Measurements from ENCODE around the gene ARSJ. TPM values are rescaled to one million over a fixed set of nuclear protein-coding genes. Genes with fewer than 3 reads are reported as not detected.

ARSJ gene
- total RNA-seq, 1 donor from 2014 or later: 11.2 TPM

DNA sequence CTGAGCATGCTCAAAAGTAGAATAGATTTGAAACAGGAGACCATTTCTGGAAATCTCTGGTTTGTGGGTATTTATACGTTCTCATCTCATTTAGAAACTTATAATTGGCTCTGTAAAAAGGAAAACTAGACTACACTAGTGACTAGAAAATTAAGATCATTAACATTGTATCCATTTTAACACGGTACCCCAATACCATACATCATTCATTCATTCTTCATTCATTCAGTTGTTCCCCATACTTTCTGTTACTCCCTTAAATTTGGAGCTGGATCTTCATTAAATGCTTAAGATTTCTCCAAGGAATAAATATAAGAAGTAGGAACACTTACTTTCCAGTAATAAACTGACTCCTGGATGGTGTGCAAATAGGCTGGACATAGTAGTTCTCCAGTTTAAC, 1.3 kb downstream of the ARSJ start:
- Mint-ChIP-seq H3K4me1 (ENCODE audit: unreplicated experiment) (peaks cover 30% of the 10 kb centered on the region), H3K4me3 (ENCODE audit: unreplicated experiment) (peak overlapping the region; percentile 98), H3K9me3 (ENCODE audit: unreplicated experiment) (no peaks in the 10 kb centered on the region), H3K36me3 (ENCODE audit: low read depth, unreplicated experiment) (no peaks in the 10 kb centered on the region), H3K27ac (ENCODE audit: unreplicated experiment) (no peak overlapping the region), H3K27me3 (ENCODE audit: unreplicated experiment) (peaks cover 5% of the 10 kb centered on the region)
- TF ChIP-seq CTCF (IDR thresholded peaks at IDR 0.05; ENCODE audit: unreplicated experiment): no peak
- DNase-seq (ENCODE audit: low spot score): no peak

- no peak for TF ChIP-seq CTCF (IDR thresholded peaks at IDR 0.05; ENCODE audit: unreplicated experiment)
- peak overlapping the region; percentile 98 for H3K4me3 Mint-ChIP-seq (ENCODE audit: unreplicated experiment)
- H3K36me3 Mint-ChIP-seq (ENCODE audit: low read depth, unreplicated experiment): no peaks in the 10 kb centered on the region
- H3K9me3 Mint-ChIP-seq (ENCODE audit: unreplicated experiment): no peaks in the 10 kb centered on the region
- DNase-seq (ENCODE audit: low spot score): no peak
- peaks cover 26% of the 10 kb centered on the region for H3K4me1 Mint-ChIP-seq (ENCODE audit: unreplicated experiment)
- H3K27ac Mint-ChIP-seq (ENCODE audit: unreplicated experiment): no peak overlapping the region
- peaks cover 5% of the 10 kb centered on the region for H3K27me3 Mint-ChIP-seq (ENCODE audit: unreplicated experiment)
Measured at GRCh38 chr4:113977526-113977855, 2.0 kb downstream of the ARSJ start.

DNA sequence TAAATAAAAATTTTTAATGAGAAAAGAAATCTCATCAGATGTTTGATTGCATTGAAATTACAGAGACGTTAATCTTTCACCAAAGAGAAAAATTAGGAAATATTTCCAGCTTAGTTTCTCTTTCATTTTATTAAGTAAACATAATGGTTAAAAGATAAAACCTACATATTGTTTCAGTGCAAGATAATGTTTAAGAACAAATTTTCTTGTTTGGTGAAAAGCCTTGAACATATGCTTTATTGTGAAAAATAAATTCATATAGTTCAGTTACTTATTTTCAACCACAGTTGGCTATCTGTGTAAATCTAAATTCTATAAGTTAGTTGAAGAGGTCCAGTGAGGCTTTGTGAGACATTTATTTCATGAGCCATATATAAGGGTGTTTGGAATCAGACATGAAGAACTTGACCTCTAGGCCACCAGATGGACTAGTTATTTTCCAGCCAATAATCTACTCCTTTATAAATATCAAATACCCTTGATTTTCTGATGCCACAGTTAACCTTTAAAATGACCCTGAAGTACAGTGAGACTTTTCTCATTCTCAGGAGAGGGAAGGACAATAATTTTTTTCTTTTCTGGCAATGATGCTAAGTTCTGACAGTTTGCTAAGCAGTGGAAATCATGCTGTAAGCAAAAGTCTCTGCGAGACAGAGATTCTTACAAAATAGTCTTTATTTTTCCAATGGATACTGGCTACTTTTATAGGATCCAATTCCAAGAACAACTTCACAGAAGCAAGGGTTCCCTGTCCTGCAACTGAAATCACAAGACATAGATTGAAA, 2.5 kb downstream of the ARSJ start:
- no peaks in the 10 kb centered on the region for H3K9me3 Mint-ChIP-seq (ENCODE audit: unreplicated experiment)
- H3K4me3 Mint-ChIP-seq (ENCODE audit: unreplicated experiment): peak overlapping the region; percentile 78
- no peaks in the 10 kb centered on the region for H3K36me3 Mint-ChIP-seq (ENCODE audit: low read depth, unreplicated experiment)
- no peak for DNase-seq (ENCODE audit: low spot score)
- no peak for TF ChIP-seq CTCF (IDR thresholded peaks at IDR 0.05; ENCODE audit: unreplicated experiment)
- H3K27ac Mint-ChIP-seq (ENCODE audit: unreplicated experiment): no peak overlapping the region
- peaks cover 26% of the 10 kb centered on the region for H3K4me1 Mint-ChIP-seq (ENCODE audit: unreplicated experiment)
- peaks cover 5% of the 10 kb centered on the region for H3K27me3 Mint-ChIP-seq (ENCODE audit: unreplicated experiment)

DNA sequence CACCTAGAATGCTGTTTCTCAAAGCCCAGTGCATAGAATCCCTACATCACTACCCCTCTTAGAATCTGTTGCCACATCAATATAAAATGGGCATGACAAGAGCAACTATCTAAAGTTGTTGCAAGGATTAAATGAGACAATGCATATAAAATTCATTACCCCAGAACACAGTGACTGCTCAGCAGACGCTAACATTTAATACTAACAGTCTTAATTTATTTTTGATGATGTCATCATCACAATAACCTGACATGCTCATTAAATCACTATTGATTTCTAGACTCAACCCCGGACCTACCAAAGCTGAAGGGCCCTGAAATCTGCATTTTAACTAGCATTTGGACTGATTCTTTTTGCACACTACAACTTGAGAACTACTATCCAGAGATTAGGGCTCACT, 3.9 kb downstream of the ARSJ start:
- Mint-ChIP-seq H3K9me3 (ENCODE audit: unreplicated experiment) (no peaks in the 10 kb centered on the region), H3K4me3 (ENCODE audit: unreplicated experiment) (peak overlapping the region; percentile 65), H3K4me1 (ENCODE audit: unreplicated experiment) (peaks cover 23% of the 10 kb centered on the region), H3K36me3 (ENCODE audit: low read depth, unreplicated experiment) (no peaks in the 10 kb centered on the region), H3K27me3 (ENCODE audit: unreplicated experiment) (peaks cover 5% of the 10 kb centered on the region), H3K27ac (ENCODE audit: unreplicated experiment) (no peak overlapping the region)
- no peak for DNase-seq (ENCODE audit: low spot score)
- no peak for TF ChIP-seq CTCF (IDR thresholded peaks at IDR 0.05; ENCODE audit: unreplicated experiment)

DNA sequence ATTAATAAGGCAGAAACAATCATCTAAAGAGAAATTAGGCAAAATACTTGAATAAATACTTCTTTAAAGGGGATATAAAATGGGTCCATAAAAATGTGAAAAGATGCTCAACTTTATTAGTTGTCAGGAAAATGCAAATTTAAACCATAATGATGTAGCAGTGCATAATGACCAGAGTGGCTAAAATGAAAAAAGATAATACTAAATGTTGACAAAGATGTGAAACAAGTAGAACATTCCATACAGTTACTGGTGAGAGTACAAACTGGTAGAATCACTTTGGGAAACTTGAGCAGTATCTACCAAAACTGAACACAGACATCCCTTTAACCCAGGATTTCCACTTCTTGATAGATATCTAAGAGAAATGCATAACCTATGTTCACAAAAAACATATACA, 5.0 kb downstream of the ARSJ start:
- H3K27ac Mint-ChIP-seq (ENCODE audit: unreplicated experiment): no peak overlapping the region
- no peak for DNase-seq (ENCODE audit: low spot score)
- no peak overlapping the region for H3K4me3 Mint-ChIP-seq (ENCODE audit: unreplicated experiment)
- no peak for TF ChIP-seq CTCF (IDR thresholded peaks at IDR 0.05; ENCODE audit: unreplicated experiment)
- H3K27me3 Mint-ChIP-seq (ENCODE audit: unreplicated experiment): no peaks in the 10 kb centered on the region
- peaks cover 14% of the 10 kb centered on the region for H3K4me1 Mint-ChIP-seq (ENCODE audit: unreplicated experiment)
- no peaks in the 10 kb centered on the region for H3K9me3 Mint-ChIP-seq (ENCODE audit: unreplicated experiment)
- no peaks in the 10 kb centered on the region for H3K36me3 Mint-ChIP-seq (ENCODE audit: low read depth, unreplicated experiment)

All from endothelial cell (in vitro differentiated cells).